ENCODE data around the gene HMG20A. TPM values are rescaled to one million over a fixed set of nuclear protein-coding genes. Genes with fewer than 3 reads are reported as not detected.
"Not testable (repeated sequence)": the region's sequence is repeated elsewhere in the genome, so short reads cannot be mapped to it uniquely, and the experiment has no call there.

The HMG20A gene
- total and polyA plus RNA-seq, 3 experiments from 2014 or later: 28.5 to 46.6 (median 34.0) TPM

DNA sequence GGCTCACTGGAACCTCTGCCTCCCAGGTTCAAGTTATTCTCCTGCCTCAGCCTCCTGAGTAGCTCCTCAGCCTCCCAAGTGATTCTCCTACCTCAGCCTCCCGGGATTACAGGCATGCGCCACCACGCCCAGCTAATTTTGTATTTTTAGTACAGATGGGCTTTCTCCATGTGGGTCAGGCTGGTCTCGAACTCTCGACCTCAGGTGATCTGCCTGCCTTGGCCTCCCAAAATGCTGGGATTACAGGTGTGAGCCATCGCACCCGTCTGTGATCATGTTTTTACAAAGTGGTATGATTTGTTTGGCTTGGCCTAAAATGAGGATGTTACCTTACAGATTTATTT is 10.6 kb upstream of the HMG20A start:
- H3K4me1 Mint-ChIP-seq: peaks cover 19 to 33% (median 31%) of the 10 kb centered on the region in 3 donors
- CTCF ChIA-PET: interaction anchor here (0.7 kb wide), 2 partner anchors 9 to 469 kb away, joined by 3 to 7 read pairs; no protein-coding TSS in a partner anchor
- H3K9me3 Mint-ChIP-seq; H3K27me3 ChIP-seq (ENCODE audit: insufficient read depth, low read length, poor library complexity, severe bottlenecking); H3K9me3 ChIP-seq (ENCODE audit: low read length); DNase-seq; H3K4me3 ChIP-seq (ENCODE audit: low read length); H3K36me3 ChIP-seq (ENCODE audit: insufficient read depth, low read length); H3K27me3 Mint-ChIP-seq; H3K36me3 Mint-ChIP-seq; H3K27ac ChIP-seq (ENCODE audit: low read depth, low read length): not testable (repeated sequence)
- peak overlapping the region; percentile 9 to 79 (median 73) for H3K4me3 Mint-ChIP-seq
- peaks cover 16% of the 10 kb centered on the region for H3K4me1 ChIP-seq (ENCODE audit: insufficient read depth, low read length)
- POLR2A ChIA-PET: interaction anchor here (0.5 to 1.1 kb wide), 4 partner anchors 9 to 414 kb away, joined by 3 to 5 read pairs (median 4); no protein-coding TSS in a partner anchor
- H3K27ac Mint-ChIP-seq: peak overlapping the region in 6 of 8 donors; percentile 13 to 80 (median 58)

DNA sequence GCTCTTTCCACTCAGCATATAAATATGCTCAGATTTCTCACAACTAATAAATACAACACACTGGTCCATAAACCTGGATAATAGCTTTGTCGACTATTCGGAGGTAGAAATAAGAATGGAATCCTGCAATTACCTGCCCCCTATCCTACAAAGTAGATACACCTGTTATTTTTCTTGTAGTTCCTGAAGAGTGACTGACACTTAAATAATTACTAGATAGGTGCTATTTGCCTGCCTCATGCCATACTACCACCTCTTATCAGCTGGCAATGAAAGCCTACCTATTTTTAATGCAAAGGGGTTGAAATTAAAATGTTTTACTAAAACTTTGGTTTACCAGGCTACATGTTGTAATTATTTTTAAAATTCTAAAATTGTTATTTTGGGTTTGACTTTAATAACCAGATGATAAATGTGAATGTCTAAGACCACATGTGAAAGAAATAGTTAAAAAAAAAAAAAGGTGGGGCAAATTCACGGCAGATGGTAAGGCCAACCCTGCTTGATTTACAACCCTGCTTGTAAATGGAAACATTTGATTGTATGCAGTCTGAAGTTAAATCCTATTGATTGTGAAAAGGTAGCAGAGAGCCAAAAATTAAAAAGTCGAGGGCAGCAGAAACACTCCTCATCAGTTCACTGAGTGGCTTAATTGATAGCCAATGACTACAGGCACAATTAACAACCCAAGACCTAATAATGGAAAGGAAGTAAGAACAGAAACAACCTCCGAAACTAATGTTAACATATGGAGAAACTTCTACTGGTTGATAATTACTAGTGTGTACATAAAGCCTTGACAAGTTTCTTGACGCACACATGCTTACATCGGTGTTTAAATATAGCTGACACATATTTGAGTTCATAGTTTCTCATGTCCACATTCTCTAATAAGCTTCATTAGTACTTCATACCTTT is 9.7 kb upstream of the HMG20A start:
- no peak for DNase-seq
- ChIA-PET POLR2A (interaction anchor here (0.5 to 0.7 kb wide), 2 partner anchors 17 to 243 kb away, joined by 3 to 4 read pairs; no protein-coding TSS in a partner anchor), CTCF (no interaction called here)

GRCh38 chr15:77411619-77411976 is 9.1 kb upstream of the HMG20A start:
- Histone ChIP-seq H3K27ac (ENCODE audit: low read depth, low read length) (no peak overlapping the region), H3K36me3 (ENCODE audit: insufficient read depth, low read length) (no peaks in the 10 kb centered on the region), H3K9me3 (ENCODE audit: low read length) (no peaks in the 10 kb centered on the region), H3K4me1 (ENCODE audit: insufficient read depth, low read length) (peaks cover 16% of the 10 kb centered on the region), H3K27me3 (ENCODE audit: insufficient read depth, low read length, poor library complexity, severe bottlenecking) (no peaks in the 10 kb centered on the region), H3K4me3 (ENCODE audit: low read length) (no peak overlapping the region)
- Mint-ChIP-seq H3K27ac (no peak overlapping the region), H3K4me3 (no peak overlapping the region), H3K27me3 (no peaks in the 10 kb centered on the region), H3K36me3 (peaks cover 0 to 2% (median 0%) of the 10 kb centered on the region in 3 donors), H3K9me3 (no peaks in the 10 kb centered on the region), H3K4me1 (peaks cover 19 to 31% (median 26%) of the 10 kb centered on the region in 3 donors)
- POLR2A ChIA-PET: no interaction called here
- DNase-seq: no peak
- CTCF ChIA-PET: no interaction called here

More for the DNA sequence above, 9.7 kb upstream of the HMG20A start:
- peaks cover 19 to 33% (median 31%) of the 10 kb centered on the region in 3 donors for H3K4me1 Mint-ChIP-seq
- no peak overlapping the region for H3K27ac Mint-ChIP-seq
- Histone ChIP-seq H3K4me1 (ENCODE audit: insufficient read depth, low read length) (peaks cover 16% of the 10 kb centered on the region), H3K27me3 (ENCODE audit: insufficient read depth, low read length, poor library complexity, severe bottlenecking) (no peaks in the 10 kb centered on the region), H3K4me3 (ENCODE audit: low read length) (no peak overlapping the region), H3K27ac (ENCODE audit: low read depth, low read length) (no peak overlapping the region), H3K9me3 (ENCODE audit: low read length) (no peaks in the 10 kb centered on the region), H3K36me3 (ENCODE audit: insufficient read depth, low read length) (no peaks in the 10 kb centered on the region)
- H3K27me3 Mint-ChIP-seq: no peaks in the 10 kb centered on the region
- H3K4me3 Mint-ChIP-seq: peak overlapping the region in 1 of 7 donors; percentile 13
- H3K9me3 Mint-ChIP-seq: no peaks in the 10 kb centered on the region
- H3K36me3 Mint-ChIP-seq: peaks cover 0 to 2% (median 0%) of the 10 kb centered on the region in 3 donors

DNA sequence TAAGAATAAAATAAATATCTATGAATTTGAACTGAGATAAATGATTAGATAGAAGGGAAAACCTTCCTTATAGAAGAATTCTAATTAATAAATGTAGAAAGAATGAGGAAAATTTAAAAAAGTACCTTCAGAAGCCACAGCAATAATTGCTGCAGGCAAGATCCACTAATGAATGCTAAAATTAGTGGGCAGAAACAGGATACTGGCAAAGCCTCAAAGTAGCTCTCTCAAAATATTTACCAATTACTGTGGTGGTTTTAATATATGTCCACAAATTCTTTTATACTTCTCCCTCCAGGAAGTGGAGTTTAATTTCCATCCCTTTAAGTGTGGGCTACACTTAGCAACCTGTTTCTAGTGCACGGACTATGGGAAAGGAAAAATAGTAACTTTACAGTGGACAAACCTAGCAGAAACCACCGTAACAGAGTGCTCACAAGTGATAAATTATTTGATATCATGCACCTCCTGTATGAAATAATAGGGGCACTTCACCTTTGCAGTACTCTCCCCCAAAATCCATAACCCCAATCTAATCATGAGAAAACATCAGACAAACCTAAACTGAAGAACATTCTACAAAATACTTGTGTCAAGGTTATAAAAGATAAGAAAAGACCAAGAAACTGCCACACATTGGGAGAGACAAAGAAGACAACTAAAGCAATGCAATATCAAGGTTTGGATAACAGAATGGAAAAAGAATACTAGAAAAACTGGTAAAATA is 7.6 kb upstream of the HMG20A start:
- CTCF ChIA-PET: no interaction called here
- Mint-ChIP-seq H3K4me1 (peaks cover 14 to 25% (median 22%) of the 10 kb centered on the region in 3 donors), H3K27ac (no peak overlapping the region), H3K27me3 (no peaks in the 10 kb centered on the region), H3K9me3 (no peaks in the 10 kb centered on the region), H3K4me3 (no peak overlapping the region), H3K36me3 (no peaks in the 10 kb centered on the region)
- no peak for DNase-seq
- no peaks in the 10 kb centered on the region for H3K27me3 ChIP-seq (ENCODE audit: insufficient read depth, low read length, poor library complexity, severe bottlenecking)
- no peaks in the 10 kb centered on the region for H3K36me3 ChIP-seq (ENCODE audit: insufficient read depth, low read length)
- H3K9me3 ChIP-seq (ENCODE audit: low read length): no peaks in the 10 kb centered on the region
- no peak overlapping the region for H3K27ac ChIP-seq (ENCODE audit: low read depth, low read length)
- peaks cover 16% of the 10 kb centered on the region for H3K4me1 ChIP-seq (ENCODE audit: insufficient read depth, low read length)
- POLR2A ChIA-PET: no interaction called here
- no peak overlapping the region for H3K4me3 ChIP-seq (ENCODE audit: low read length)

DNA sequence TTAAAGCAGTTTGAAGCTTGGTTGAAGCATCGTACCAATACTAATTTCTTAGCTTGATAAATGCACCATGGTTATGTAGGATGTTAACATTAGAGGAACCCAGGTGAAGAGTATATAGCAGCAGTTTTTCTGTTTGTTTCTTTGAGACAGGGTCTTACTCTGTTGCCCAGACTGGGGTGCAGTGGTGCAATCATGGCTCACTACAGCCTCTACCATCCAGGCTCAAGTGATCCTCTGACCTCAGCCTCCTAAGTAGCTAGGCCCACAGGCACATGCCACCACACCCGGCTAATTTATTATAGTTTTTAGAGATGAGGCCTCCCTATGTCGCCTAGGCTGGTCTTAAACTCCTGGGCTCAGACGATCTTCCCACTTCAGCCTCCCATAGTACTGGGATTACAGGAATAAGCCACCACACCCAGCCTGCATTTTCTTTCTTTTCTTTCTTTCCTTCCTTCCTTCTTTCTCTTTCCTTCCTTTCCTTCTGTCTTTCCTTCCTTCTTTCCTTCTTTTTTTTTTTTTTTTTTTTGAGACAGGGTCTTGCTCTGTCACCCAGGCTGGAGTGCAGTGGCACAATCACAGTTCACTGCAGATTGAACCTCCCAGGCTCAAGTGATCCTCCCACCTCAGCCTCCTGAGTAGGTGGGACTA is 6.9 kb upstream of the HMG20A start:
- Histone ChIP-seq H3K36me3 (ENCODE audit: insufficient read depth, low read length) (no peaks in the 10 kb centered on the region), H3K27ac (ENCODE audit: low read depth, low read length) (no peak overlapping the region), H3K4me1 (ENCODE audit: insufficient read depth, low read length) (peaks cover 16% of the 10 kb centered on the region), H3K9me3 (ENCODE audit: low read length) (no peaks in the 10 kb centered on the region), H3K4me3 (ENCODE audit: low read length) (no peak overlapping the region), H3K27me3 (ENCODE audit: insufficient read depth, low read length, poor library complexity, severe bottlenecking) (no peaks in the 10 kb centered on the region)
- no peak for DNase-seq
- no peaks in the 10 kb centered on the region for H3K27me3 Mint-ChIP-seq
- no peak overlapping the region for H3K4me3 Mint-ChIP-seq
- H3K27ac Mint-ChIP-seq: no peak overlapping the region
- peaks cover 20 to 32% (median 29%) of the 10 kb centered on the region in 3 donors for H3K4me1 Mint-ChIP-seq
- POLR2A ChIA-PET: no interaction called here
- CTCF ChIA-PET: no interaction called here
- H3K36me3 Mint-ChIP-seq: peaks cover 0 to under 1% (median 0%) of the 10 kb centered on the region in 3 donors
- H3K9me3 Mint-ChIP-seq: no peaks in the 10 kb centered on the region

DNA sequence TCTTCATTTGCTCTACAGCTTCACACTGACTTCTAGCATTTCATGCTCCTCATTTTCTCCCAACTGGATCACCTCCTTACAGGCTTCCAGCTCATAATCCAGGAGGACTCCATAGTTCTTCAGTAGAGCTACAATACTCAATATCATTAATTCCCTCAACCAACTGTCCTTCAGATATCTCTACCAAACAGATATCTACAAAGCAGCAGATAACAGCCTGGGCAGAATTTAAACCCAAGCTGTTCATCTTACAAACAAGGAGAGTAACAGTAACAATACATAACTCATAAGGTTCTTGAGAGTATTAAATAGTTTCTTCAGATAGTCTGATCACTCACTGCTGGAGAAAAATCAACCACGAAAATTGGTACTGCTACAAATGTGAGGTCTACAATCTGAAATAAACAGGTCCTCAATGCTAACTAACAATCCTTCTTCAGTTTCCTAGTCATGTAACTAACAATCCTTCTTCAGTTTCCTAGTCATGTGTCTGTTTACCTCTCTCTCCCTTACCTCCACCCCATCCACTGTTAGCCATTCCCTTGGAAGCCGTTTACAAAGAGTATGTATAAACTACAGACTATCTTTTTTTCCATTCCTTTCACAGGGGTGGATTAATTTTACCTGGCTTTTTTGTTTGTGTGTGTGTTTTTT is 5.8 kb upstream of the HMG20A start:
- no peak for DNase-seq
- ChIA-PET POLR2A (no interaction called here), CTCF (no interaction called here)
- no peaks in the 10 kb centered on the region for H3K9me3 ChIP-seq (ENCODE audit: low read length)
- no peaks in the 10 kb centered on the region for H3K36me3 ChIP-seq (ENCODE audit: insufficient read depth, low read length)
- Mint-ChIP-seq H3K27me3 (no peaks in the 10 kb centered on the region), H3K36me3 (peaks cover 0 to 4% (median 0%) of the 10 kb centered on the region in 3 donors), H3K4me3 (no peak overlapping the region), H3K4me1 (peaks cover 16 to 25% (median 24%) of the 10 kb centered on the region in 3 donors), H3K9me3 (no peaks in the 10 kb centered on the region), H3K27ac (peak overlapping the region in 2 of 8 donors; percentile 10 to 17)
- no peaks in the 10 kb centered on the region for H3K27me3 ChIP-seq (ENCODE audit: insufficient read depth, low read length, poor library complexity, severe bottlenecking)
- no peak overlapping the region for H3K27ac ChIP-seq (ENCODE audit: low read depth, low read length)
- no peak overlapping the region for H3K4me3 ChIP-seq (ENCODE audit: low read length)
- peaks cover 8% of the 10 kb centered on the region for H3K4me1 ChIP-seq (ENCODE audit: insufficient read depth, low read length)

GRCh38 chr15:77415450-77416147 is 5.1 kb upstream of the HMG20A start:
- Mint-ChIP-seq H3K4me1 (peaks cover 13 to 19% (median 19%) of the 10 kb centered on the region in 3 donors), H3K27me3 (peaks cover 0 to 2% of the 10 kb centered on the region in 2 donors), H3K27ac (no peak overlapping the region), H3K4me3 (no peak overlapping the region), H3K36me3 (peaks cover 0 to 9% (median 0%) of the 10 kb centered on the region in 3 donors), H3K9me3 (no peaks in the 10 kb centered on the region)
- Histone ChIP-seq H3K27me3 (ENCODE audit: insufficient read depth, low read length, poor library complexity, severe bottlenecking) (no peaks in the 10 kb centered on the region), H3K27ac (ENCODE audit: low read depth, low read length) (no peak overlapping the region), H3K9me3 (ENCODE audit: low read length) (no peaks in the 10 kb centered on the region), H3K36me3 (ENCODE audit: insufficient read depth, low read length) (no peaks in the 10 kb centered on the region), H3K4me1 (ENCODE audit: insufficient read depth, low read length) (peaks cover 1% of the 10 kb centered on the region), H3K4me3 (ENCODE audit: low read length) (no peak overlapping the region)
- ChIA-PET CTCF (no interaction called here), POLR2A (no interaction called here)
- no peak for DNase-seq
